Common myeloid progenitor, CD34-positive (primary cell): Measurements from ENCODE around the gene NRCAM.
"Not testable (repeated sequence)": the region's sequence is repeated elsewhere in the genome, so short reads cannot be mapped to it uniquely, and the experiment has no call there.

ENCODE experiments used
- CTCF ChIA-PET: fragments of 350-600 bp; sonication (Branson Sonifier 250); formaldehyde crosslinking; loops from one replicate; lab custom pipeline; 2021; ENCODE audit warnings: antibody characterized with exemption; lab: Charles Lee
- POLR2A ChIA-PET: fragments of 350-600 bp; sonication (Branson Sonifier 250); formaldehyde crosslinking; loops from one replicate; lab custom pipeline; 2021; ENCODE audit warnings: antibody characterized with exemption; lab: Charles Lee
- DNase-seq, 3 donors: peaks; one replicate each; pipeline versions ENCODE4 v3.0.0 to v3.0.0-alpha.2; 2013
- H3K27ac ChIP-seq, 2 experiments: 1 replicate in 1 of 2; 2 replicates in 1 of 2; pipeline ENCODE4 v1.7.0; 2013; ENCODE audit warnings: inconsistent platforms in 2 of 2, low read length in 2 of 2, mild to moderate bottlenecking in 2 of 2, low read depth in 1 of 2, moderate library complexity in 1 of 2; ENCODE audit not compliant: severe bottlenecking in 2 of 2, insufficient read depth in 1 of 2, poor library complexity in 1 of 2
- H3K27me3 ChIP-seq, 5 experiments: replicated peaks in 2 of 5; 1 replicate in 3 of 5; 2 replicates in 2 of 5; pipeline versions ENCODE4 v1.6.1 to v1.7.0; 2013; ENCODE audit warnings: low read length in 4 of 5, mild to moderate bottlenecking in 2 of 5, moderate library complexity in 2 of 5, inconsistent platforms in 1 of 5; ENCODE audit not compliant: insufficient read depth in 5 of 5, control insufficient read depth in 4 of 5
- H3K36me3 ChIP-seq, 4 experiments: 1 replicate in 2 of 4; 2 replicates in 2 of 4; pipeline versions ENCODE4 v1.6.1 to v1.7.0; 2013; ENCODE audit warnings: low read length in 3 of 4, control low read depth in 1 of 4, mild to moderate bottlenecking in 1 of 4; ENCODE audit not compliant: control insufficient read depth in 4 of 4, insufficient read depth in 4 of 4
- H3K4me1 ChIP-seq, 4 experiments: 1 replicate in 3 of 4; 2 replicates in 1 of 4; pipeline versions ENCODE4 v1.6.1 to v1.7.1; 2013; ENCODE audit warnings: low read length in 3 of 4, mild to moderate bottlenecking in 3 of 4, control low read depth in 1 of 4, inconsistent platforms in 1 of 4, moderate library complexity in 1 of 4; ENCODE audit not compliant: control insufficient read depth in 4 of 4, insufficient read depth in 4 of 4; ENCODE audit errors: control extremely low read depth in 1 of 4
- H3K4me3 ChIP-seq, 7 experiments: 1 replicate in 4 of 7; 2 replicates in 3 of 7; pipeline versions ENCODE4 v1.5.1 to v1.7.0; 2013; ENCODE audit warnings: mild to moderate bottlenecking in 7 of 7, low read length in 6 of 7, moderate library complexity in 6 of 7, inconsistent platforms in 2 of 7, low read depth in 2 of 7, control low read depth in 1 of 7; ENCODE audit not compliant: insufficient read depth in 4 of 7, control insufficient read depth in 1 of 7; ENCODE audit errors: extremely low read depth in 1 of 7
- H3K9me3 ChIP-seq, 5 experiments: 1 replicate in 4 of 5; 2 replicates in 1 of 5; pipeline versions ENCODE4 v1.6.1 to v1.7.1; 2013; ENCODE audit warnings: low read length in 4 of 5, mild to moderate bottlenecking in 2 of 5, inconsistent platforms in 1 of 5, low read depth in 1 of 5, moderate library complexity in 1 of 5; ENCODE audit not compliant: control insufficient read depth in 4 of 5, insufficient read depth in 2 of 5; ENCODE audit errors: control extremely low read depth in 1 of 5
- WGBS: methylation state at CpG from one replicate; pipeline ENCODE4 v1.1.5; 2013; ENCODE audit not compliant: insufficient coverage; 5-methylcytosine and 5-hydroxymethylcytosine counted together

NRCAM gene

GRCh38 chr7:108340856-108341411 is 115.3 kb downstream of the NRCAM start:
- Histone ChIP-seq H3K9me3 (peaks cover 0 to 3% (median 0%) of the 10 kb centered on the region in 5 experiments), H3K4me3 (no peak overlapping the region), H3K4me1 (no peaks in the 10 kb centered on the region), H3K27me3 (peaks cover 0 to 2% (median 0%) of the 10 kb centered on the region in 5 experiments), H3K36me3 (no peaks in the 10 kb centered on the region), H3K27ac (no peak overlapping the region)
- no peak for DNase-seq
- WGBS, result 99% methylated on average over 9 of the region's 9 CpGs
- ChIA-PET POLR2A (no interaction called here), CTCF (no interaction called here)

- DNase-seq, H3K9me3 ChIP-seq, CTCF ChIA-PET, H3K4me3 ChIP-seq, H3K27me3 ChIP-seq, H3K36me3 ChIP-seq, POLR2A ChIA-PET, H3K27ac ChIP-seq, H3K4me1 ChIP-seq: not testable (repeated sequence)
- WGBS, result 81% methylated on average over 3 of the region's 6 CpGs
Observed at GRCh38 chr7:108340406-108340805, 115.8 kb downstream of the NRCAM start.

GRCh38 chr7:108335269-108335918 is 120.8 kb downstream of the NRCAM start:
- Histone ChIP-seq H3K4me1 (no peaks in the 10 kb centered on the region), H3K9me3 (no peaks in the 10 kb centered on the region), H3K4me3 (no peak overlapping the region), H3K27ac (no peak overlapping the region), H3K36me3 (no peaks in the 10 kb centered on the region), H3K27me3 (peaks cover 0 to 12% (median 0%) of the 10 kb centered on the region in 5 experiments)
- ChIA-PET POLR2A (no interaction called here), CTCF (no interaction called here)
- DNase-seq, result no peak
- WGBS, result 91% methylated on average over 1 of the region's 1 CpG

- ChIA-PET CTCF (no interaction called here), POLR2A (no interaction called here)
- Histone ChIP-seq H3K27ac (no peak overlapping the region), H3K4me1 (peaks cover 0 to 7% (median 0%) of the 10 kb centered on the region in 4 experiments), H3K27me3 (peaks cover 0 to 9% (median 0%) of the 10 kb centered on the region in 5 experiments), H3K36me3 (no peaks in the 10 kb centered on the region), H3K9me3 (no peaks in the 10 kb centered on the region), H3K4me3 (no peak overlapping the region)
- WGBS, result no CpG with 5 or more reads among the region's 3 CpGs
- no peak for DNase-seq
Observed at GRCh38 chr7:108332937-108333336, 123.3 kb downstream of the NRCAM start.

- DNase-seq, result no peak
- 100% methylated on average over 1 of the region's 1 CpG for WGBS
- Histone ChIP-seq H3K4me3 (no peak overlapping the region), H3K4me1 (peaks cover 0 to 10% (median 0%) of the 10 kb centered on the region in 4 experiments), H3K27ac (no peak overlapping the region), H3K36me3 (no peaks in the 10 kb centered on the region), H3K27me3 (peaks cover 0 to 9% (median 0%) of the 10 kb centered on the region in 5 experiments), H3K9me3 (no peaks in the 10 kb centered on the region)
- CTCF ChIA-PET, result no interaction called here
- POLR2A ChIA-PET, result no interaction called here
Observed at GRCh38 chr7:108331971-108332370, 124.3 kb downstream of the NRCAM start.

GRCh38 chr7:108330227-108330626 is 126.0 kb downstream of the NRCAM start:
- Histone ChIP-seq H3K9me3 (no peaks in the 10 kb centered on the region), H3K4me3 (no peak overlapping the region), H3K27ac (no peak overlapping the region), H3K4me1 (peaks cover 0 to 10% (median 0%) of the 10 kb centered on the region in 4 experiments), H3K27me3 (peaks cover 0 to 9% (median 0%) of the 10 kb centered on the region in 5 experiments), H3K36me3 (no peaks in the 10 kb centered on the region)
- CTCF ChIA-PET, result interaction anchor here (1.4 kb wide), 1 partner anchor 12 kb away, joined by 3 read pairs; no protein-coding TSS in a partner anchor
- POLR2A ChIA-PET, result no interaction called here
- WGBS, result 100% methylated on average over 3 of the region's 6 CpGs
- no peak for DNase-seq

GRCh38 chr7:108329514-108329913 is 126.7 kb downstream of the NRCAM start:
- H3K4me3 ChIP-seq, result no peak overlapping the region
- CTCF ChIA-PET, result interaction anchor here (1.4 kb wide), 1 partner anchor 13 kb away, joined by 3 read pairs; no protein-coding TSS in a partner anchor
- WGBS, result 100% methylated on average over 1 of the region's 2 CpGs
- H3K9me3 ChIP-seq, result no peaks in the 10 kb centered on the region
- POLR2A ChIA-PET, result no interaction called here
- peaks cover 0 to 10% (median 0%) of the 10 kb centered on the region in 4 experiments for H3K4me1 ChIP-seq
- H3K27me3 ChIP-seq, result peaks cover 0 to 8% (median 0%) of the 10 kb centered on the region in 5 experiments
- no peak for DNase-seq
- no peaks in the 10 kb centered on the region for H3K36me3 ChIP-seq
- H3K27ac ChIP-seq, result no peak overlapping the region
